ENCODE data around the gene NGRN.

The NGRN gene

DNA sequence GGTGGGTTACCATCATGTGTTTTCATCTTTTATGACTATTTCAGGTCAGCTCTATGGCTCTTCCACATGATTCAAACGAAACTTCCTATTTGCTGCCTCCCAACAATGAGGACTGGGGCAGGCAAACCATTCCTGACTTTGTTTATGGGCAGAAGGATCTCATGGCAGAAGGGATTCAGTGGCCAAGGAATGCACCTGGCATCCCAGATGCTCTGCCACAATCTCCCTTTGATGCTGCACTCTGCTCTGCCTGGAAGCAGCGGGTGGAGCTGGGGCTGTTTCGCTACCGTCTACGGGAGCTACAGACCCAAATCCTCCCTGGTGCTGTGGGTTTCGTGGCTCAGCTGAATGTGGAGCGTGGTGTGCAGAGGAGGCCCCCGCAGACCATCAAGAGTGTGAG lies 24.6 kb upstream of the NGRN start:
- Histone ChIP-seq H3K4me1 (ENCODE audit: low read depth, poor library complexity, severe bottlenecking) (no peaks in the 10 kb centered on the region), H3K4me2 (no peak overlapping the region), H3K9ac (no peak overlapping the region), H3K27me3 (ENCODE audit: insufficient read depth, low read depth) (no peaks in the 10 kb centered on the region), H3K4me3 (IDR thresholded peaks at IDR 0.05; ENCODE audit: insufficient read depth, low read depth, low read length) (no peak overlapping the region), H3K27ac (no peak overlapping the region), H4K20me1 (ENCODE audit: insufficient read depth) (no peaks in the 10 kb centered on the region), H3K36me3 (ENCODE audit: insufficient read depth) (no peaks in the 10 kb centered on the region), H3K79me2 (ENCODE audit: insufficient read depth, low read depth) (no peaks in the 10 kb centered on the region), H2AFZ (ENCODE audit: low read depth) (no peak overlapping the region)
- TF ChIP-seq CTCF (conservative IDR thresholded peaks at IDR 0.05; ENCODE audit: low read depth, low read length), result no peak

- no peaks in the 10 kb centered on the region for H3K36me3 ChIP-seq (ENCODE audit: insufficient read depth)
Measured at GRCh38 chr15:90241343-90242192, 23.9 kb upstream of the NGRN start.

DNA sequence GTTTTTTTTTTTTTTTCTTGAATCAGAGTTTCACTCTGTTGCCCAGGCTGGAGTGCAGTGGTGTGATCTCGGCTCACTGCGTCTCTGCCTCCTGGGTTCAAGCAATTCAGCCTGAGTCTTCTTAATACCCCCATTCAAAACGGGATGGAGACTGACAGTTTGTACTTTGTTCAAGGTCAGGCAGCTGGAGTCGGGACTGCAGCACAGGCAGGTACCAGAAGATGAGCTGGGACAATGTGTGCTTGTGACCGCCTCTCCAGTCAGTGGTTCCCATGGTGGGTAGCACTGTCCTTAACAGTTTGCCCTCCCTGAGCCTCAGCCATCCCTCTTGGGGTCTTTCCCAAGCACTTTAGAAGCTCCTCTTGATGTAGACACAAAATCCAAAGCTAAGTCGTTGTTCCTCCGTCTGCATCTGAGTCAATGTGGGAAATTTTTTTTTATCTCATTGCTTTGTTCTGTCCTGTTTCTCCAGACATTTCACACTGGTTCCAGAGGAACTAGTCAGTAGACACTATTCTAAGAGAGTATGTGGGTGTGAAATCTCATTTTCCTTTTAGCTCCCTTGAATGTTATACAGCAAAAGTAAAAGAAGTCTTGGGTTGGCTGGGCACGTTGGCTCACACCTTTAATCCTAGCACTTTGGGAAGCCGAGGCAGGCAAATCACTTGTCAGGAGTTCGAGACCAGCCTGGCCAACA lies 21.4 kb upstream of the NGRN start:
- no peak overlapping the region for H2AFZ ChIP-seq (ENCODE audit: low read depth)
- no peak overlapping the region for H3K27ac ChIP-seq
- no peak overlapping the region for H3K9ac ChIP-seq
- no peak overlapping the region for H3K4me3 ChIP-seq (IDR thresholded peaks at IDR 0.05; ENCODE audit: insufficient read depth, low read depth, low read length)
- no peaks in the 10 kb centered on the region for H4K20me1 ChIP-seq (ENCODE audit: insufficient read depth)
- H3K79me2 ChIP-seq (ENCODE audit: insufficient read depth, low read depth), result no peaks in the 10 kb centered on the region
- no peaks in the 10 kb centered on the region for H3K27me3 ChIP-seq (ENCODE audit: insufficient read depth, low read depth)
- H3K36me3 ChIP-seq (ENCODE audit: insufficient read depth), result no peaks in the 10 kb centered on the region
- TF ChIP-seq CTCF (conservative IDR thresholded peaks at IDR 0.05; ENCODE audit: low read depth, low read length), result no peak
- H3K4me1 ChIP-seq (ENCODE audit: low read depth, poor library complexity, severe bottlenecking), result no peaks in the 10 kb centered on the region
- H3K4me2 ChIP-seq, result no peak overlapping the region

More at GRCh38 chr15:90241343-90242192, 23.9 kb upstream of the NGRN start:
- no peak overlapping the region for H3K27ac ChIP-seq
- no peak overlapping the region for H2AFZ ChIP-seq (ENCODE audit: low read depth)
- no peak overlapping the region for H3K4me2 ChIP-seq
- no peaks in the 10 kb centered on the region for H3K79me2 ChIP-seq (ENCODE audit: insufficient read depth, low read depth)
- H3K4me1 ChIP-seq (ENCODE audit: low read depth, poor library complexity, severe bottlenecking), result no peaks in the 10 kb centered on the region
- H4K20me1 ChIP-seq (ENCODE audit: insufficient read depth), result no peaks in the 10 kb centered on the region
- no peaks in the 10 kb centered on the region for H3K27me3 ChIP-seq (ENCODE audit: insufficient read depth, low read depth)
- no peak overlapping the region for H3K4me3 ChIP-seq (IDR thresholded peaks at IDR 0.05; ENCODE audit: insufficient read depth, low read depth, low read length)
- H3K9ac ChIP-seq, result no peak overlapping the region
- no peak for TF ChIP-seq CTCF (conservative IDR thresholded peaks at IDR 0.05; ENCODE audit: low read depth, low read length)

DNA sequence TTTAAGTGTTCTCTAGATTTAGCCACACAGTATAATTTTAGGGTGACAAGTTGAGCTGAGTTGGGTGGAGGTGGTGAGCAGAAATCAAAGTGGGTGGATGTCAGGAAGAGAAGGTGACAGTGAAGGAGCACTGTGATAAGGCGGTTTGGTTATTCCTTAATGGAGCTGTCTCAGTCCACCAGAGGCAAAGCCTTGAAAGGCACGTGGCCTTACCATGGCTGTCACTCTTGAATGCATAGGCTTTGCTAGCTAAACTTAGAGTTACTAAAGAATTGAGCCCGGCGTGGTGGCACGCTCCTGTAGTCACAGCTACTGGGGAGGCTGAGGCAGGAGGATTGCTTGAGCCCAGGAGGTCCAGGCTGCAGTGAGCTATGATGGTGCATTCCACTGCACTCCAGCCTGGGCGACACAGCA lies 16.7 kb upstream of the NGRN start:
- H2AFZ ChIP-seq (ENCODE audit: low read depth), result no peak overlapping the region

More for the DNA sequence above, 16.7 kb upstream of the NGRN start:
- Histone ChIP-seq H3K4me1 (ENCODE audit: low read depth, poor library complexity, severe bottlenecking) (no peaks in the 10 kb centered on the region), H4K20me1 (ENCODE audit: insufficient read depth) (no peaks in the 10 kb centered on the region), H3K79me2 (ENCODE audit: insufficient read depth, low read depth) (no peaks in the 10 kb centered on the region), H3K9ac (no peak overlapping the region), H3K4me2 (no peak overlapping the region), H3K4me3 (IDR thresholded peaks at IDR 0.05; ENCODE audit: insufficient read depth, low read depth, low read length) (no peak overlapping the region), H3K27me3 (ENCODE audit: insufficient read depth, low read depth) (no peaks in the 10 kb centered on the region), H3K36me3 (ENCODE audit: insufficient read depth) (no peaks in the 10 kb centered on the region), H3K27ac (no peak overlapping the region)
- TF ChIP-seq CTCF (conservative IDR thresholded peaks at IDR 0.05; ENCODE audit: low read depth, low read length), result no peak

All from KMS-11 (cell line).